GM19397 (cell line): ENCODE measurements around the gene DNAJC15.

ENCODE experiments used
- ATAC-seq: cut with Tn5 transposase; IDR thresholded peaks from one replicate; pipeline ENCODE4 v1.9.1; 2021; ENCODE audit warnings: mild to moderate bottlenecking, moderate library complexity; ENCODE audit not compliant: unreplicated experiment

DNAJC15 gene

GRCh38 chr13:43080199-43080598 lies 56.8 kb downstream of the DNAJC15 start:
- ATAC-seq, result no peak

DNA sequence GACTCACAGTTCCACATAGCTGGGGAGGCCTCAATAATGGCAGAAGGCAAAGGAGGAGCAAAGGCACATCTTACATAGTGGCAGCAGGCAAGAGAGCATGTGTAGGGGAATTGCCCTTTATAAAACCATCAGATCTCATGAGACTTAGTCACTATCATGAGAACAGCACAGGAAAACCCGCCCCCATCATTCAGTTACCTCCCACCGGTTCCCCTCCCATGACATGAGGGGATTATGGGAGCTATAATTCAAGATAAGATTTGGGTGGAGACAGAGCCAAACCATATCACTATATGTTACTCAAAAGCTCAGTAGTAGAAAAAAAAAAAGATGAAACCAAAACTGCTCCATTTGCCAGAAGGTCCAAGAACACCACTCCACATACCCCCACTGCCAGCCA lies 58.5 kb downstream of the DNAJC15 start:
- ATAC-seq, result no peak

DNA sequence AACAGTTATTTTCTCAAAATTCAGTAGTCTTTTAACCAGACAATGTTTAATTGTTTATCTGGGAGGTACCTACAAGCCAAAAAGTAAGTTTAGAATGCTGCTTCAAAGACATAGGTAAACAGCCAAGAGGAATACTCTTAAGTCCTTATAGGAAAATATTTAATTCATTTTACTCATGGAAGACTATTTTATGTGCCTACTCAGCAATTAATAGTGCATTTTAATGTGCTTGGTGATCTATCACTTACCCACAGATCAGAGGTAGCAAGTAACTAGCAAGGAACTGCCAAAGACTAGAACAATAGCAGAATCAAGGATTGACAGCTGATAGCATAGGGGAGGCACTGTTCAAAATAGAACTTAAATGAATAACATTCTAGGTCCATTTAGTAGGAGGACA lies 60.4 kb downstream of the DNAJC15 start:
- no peak for ATAC-seq

DNA sequence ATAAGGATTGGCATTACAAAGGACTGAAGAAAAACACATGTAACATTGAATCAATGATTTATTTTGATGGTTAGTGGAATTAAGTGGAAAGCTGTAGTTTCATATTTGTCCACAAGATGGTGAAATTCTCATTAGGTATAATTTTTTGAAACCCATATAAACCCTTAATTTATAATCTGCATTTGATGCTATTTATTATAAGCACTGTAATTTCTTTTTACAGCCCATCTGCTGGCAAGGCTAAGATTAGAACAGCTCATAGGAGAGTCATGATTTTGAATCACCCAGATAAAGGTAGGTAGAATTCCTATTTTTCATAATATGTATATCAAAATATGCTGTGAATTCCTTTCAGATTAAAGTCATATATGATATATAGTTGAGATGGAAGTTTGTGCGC lies 62.2 kb downstream of the DNAJC15 start:
- ATAC-seq, result no peak

DNA sequence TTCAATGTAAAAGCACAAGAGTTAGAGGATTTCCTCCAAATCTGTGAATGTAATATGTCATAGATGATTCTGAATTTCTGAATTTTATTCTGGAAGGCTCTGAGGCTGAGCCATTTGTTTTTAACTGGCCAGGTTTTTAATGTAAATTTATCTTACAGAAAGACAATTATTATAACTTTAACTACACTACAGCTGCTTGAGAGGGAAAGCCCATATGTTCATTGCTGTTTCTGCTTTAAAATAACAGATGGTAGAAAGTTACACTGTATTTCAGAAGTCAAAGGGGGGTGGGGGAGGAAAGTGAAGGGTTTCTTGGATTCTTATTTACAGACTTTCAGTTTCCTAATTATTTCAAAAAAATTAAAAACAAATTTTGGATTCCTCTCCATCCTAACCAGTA lies 62.8 kb downstream of the DNAJC15 start:
- no peak for ATAC-seq

GRCh38 chr13:43088093-43088511 lies 64.7 kb downstream of the DNAJC15 start:
- ATAC-seq, result no peak

DNA sequence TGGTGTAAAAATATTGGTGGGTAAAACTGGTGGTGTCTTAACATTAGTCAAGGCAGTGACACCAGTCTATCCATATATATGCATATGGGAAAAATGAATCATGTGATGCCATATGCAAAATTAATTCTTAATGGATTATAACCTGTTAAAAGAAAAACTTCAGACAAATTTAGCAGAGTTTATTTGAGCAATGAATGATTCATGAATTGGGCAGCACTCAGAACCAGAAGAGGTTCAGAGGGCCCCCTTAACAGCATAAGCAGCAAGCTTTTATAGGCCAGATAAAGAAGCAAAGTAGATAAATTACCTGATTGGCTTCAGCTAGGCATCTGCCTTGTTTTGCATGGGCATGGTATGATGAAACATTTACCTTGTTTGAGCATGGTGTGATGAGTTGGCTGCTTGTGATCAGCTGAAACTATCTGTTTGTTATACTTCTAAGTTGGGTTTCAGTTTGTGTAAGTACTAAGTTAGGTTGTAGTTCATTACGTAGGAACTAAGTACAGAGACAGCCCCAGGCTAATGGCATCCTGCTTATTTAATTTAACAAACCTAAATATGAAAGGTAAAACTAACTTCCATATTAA lies 66.6 kb downstream of the DNAJC15 start:
- no peak for ATAC-seq

DNA sequence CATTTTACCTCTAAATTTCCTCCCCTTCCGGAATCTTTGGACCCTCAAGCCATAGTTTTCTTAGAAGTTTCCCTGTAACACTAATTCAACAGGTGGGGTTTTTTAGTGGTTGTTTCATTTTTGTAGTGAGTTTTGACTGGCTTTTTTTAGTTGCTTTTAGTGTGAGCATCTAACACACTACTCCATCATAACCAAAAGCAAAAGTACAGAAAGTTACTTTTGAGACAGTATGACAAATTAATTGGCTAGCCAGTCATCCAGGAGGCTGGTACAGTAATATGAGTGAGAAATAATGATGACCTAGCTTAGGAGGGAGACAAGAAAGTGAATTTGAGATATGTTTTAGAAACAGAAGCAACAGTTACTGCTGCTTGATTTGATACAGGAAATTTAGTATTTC lies 71.5 kb downstream of the DNAJC15 start:
- peak; percentile 86 for ATAC-seq

- ATAC-seq, result no peak
Observed at GRCh38 chr13:43095771-43096719, 72.7 kb downstream of the DNAJC15 start.

DNA sequence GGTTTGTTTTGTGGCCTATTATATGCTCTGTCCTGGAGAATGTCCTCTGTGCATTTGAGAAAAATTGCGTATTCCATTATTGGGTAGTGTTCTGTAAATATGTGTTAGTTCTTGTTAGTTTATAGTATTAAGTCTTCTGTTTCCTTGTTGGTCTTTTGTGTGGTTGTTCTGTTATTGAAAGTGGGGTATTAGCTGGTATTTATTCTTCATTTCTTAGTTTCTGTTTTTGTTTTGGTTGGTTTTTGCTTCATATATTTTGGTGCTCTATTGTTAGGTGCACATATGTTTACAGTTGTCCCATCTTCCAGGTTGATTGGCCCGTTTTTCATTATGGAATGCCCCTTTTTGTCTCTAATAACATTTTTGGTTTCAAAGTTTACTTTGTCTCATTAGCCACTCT lies 77.3 kb downstream of the DNAJC15 start:
- ATAC-seq, result no peak

DNA sequence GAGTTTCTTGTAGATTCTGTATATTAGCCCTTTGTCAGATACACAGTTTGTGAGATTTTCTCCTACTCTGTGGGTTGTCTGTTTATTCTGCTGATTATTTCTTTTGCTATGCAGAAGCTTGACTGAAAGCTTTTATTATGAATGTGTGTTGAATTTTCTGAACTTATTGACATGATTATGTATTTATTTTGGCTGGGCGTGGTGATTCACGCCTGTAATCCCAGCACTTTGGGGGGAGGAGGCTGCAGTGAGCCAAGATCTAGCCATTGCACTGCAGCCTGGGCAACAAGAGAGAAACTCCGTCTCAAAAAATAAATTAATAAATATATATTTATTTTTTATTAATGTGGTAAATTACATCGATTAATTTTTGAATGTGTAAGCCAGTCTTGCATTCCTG lies 78.9 kb downstream of the DNAJC15 start:
- no peak for ATAC-seq

DNA sequence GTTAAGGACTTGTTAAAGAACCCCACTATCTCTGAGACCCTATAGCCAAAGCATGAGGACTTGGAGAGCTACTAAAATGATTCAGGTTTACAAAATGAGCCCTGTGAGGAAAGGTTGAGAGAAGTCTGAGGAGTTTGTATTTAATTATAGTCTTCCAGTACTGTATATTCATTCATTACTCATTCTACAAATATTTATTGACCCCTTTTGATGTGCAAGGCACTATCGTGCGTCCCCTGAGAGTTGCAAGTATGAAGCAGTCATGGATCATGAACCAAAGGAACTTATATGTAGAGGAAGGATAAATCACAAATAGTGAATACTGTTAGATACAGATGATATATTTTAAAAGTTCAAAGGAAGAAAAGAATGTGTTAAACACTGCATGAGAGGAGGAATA lies 84.4 kb downstream of the DNAJC15 start:
- ATAC-seq, result no peak

GRCh38 chr13:43110036-43110435 lies 86.7 kb downstream of the DNAJC15 start:
- no peak for ATAC-seq

DNA sequence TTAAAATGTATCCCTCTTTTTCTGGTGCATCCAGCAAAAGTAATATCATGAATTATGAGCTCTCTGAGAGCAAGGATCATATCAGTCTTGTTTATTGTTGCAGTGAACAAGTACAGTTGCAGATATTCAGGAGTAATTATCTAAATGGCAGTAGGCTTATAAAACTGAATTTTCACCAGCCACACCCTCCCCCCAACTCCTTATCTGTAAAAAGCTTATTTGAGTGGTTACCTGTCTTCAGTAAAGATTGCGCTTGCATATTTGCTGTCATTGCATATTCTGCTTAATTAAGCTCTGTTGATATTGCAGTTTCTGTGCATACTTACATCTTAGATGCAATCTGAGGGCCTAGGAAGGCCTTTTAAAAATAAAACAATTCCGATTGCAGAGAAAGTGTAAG lies 87.3 kb downstream of the DNAJC15 start:
- no peak for ATAC-seq

DNA sequence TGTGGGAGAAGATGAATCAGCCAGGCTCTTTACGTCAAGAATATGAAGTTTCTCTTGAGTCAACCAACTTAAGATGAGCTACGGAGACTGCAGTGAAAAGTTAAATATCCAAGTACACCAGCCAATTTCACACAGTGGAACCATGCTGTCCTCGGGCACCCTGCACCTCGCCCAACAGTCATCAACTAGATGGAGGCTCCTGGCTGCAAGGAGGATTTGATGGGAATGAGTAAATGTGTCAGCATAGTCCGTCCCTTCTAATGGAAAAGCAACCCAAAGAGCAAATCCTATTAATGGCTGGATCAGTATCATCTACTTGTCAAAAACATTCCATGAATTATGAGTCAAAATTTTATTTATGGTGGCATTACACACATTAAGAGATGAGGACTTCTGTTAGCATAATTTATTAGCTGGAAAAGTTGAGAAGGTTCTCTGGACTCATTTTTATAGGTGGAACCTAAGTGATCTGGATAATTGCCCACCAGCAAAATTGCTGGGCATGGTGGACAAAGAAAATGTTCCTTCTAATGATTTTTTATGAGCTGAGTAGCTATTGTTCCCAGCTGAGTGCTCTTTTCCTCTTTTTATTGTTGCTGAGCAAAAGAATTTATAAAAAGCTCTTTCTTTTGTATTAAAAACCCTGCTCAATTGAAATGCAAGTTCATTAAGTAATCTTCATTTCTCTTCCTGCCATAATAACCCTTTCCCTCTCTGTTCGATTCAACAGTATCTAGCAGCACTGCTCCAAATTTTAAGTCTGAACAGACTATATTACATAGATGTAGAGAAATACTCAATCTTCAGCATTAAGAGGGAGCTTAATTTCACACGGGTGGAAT lies 88.4 kb downstream of the DNAJC15 start:
- ATAC-seq, result no peak

DNA sequence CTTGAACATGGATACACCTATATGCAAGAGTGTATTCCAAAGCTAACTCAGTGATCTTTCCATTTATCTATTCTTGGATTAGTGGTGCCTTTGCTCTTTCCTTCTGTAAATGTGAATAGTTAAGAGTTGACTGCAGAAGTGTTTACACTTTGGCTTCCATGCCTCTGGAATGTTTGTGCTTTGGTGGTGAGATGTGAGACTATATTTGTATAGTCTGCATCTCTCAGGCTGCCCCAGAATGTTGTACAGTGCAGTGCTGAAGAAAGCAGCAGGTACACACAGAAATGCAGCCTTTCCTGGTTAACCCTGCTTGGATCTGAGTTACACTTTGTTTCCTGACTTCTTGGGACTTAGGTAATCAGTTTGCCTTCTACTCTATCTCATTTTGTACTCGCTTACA lies 90.2 kb downstream of the DNAJC15 start:
- ATAC-seq, result no peak

DNA sequence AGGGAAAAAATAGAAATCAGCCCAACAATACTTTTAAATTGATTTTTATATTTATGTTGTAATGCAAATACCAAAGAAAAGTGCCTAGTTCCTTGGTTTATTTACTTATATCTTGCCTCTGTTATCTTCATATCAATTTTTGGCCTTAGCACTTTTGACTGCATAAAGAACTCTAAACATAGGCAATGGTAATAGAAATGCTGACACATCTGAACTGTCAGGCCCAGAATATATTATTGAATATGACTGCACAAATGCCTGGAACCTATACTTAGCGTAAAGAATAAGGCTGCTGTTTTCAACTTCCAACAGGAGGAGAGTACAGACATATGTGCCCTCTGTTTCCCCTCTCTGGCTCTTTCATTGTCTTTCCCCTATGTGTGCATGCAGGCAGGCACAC lies 91.1 kb downstream of the DNAJC15 start:
- no peak for ATAC-seq

DNA sequence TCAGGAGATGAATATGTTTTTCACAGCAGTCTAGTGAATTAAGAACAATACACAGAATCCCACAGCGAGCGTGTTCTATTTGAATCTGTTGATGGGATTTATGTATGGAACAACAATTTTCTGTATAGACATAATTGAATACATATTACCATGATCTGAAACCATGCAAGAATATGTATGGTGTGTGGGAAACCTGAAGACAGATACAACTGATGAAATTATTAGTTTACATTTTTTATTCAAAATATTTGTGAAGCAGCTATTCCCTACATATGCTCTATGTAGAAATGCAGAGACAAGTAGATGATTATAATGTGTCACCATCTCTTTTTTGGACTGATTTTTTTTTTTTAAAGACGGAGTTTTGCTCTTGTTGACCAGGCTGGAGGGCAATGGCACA lies 91.8 kb downstream of the DNAJC15 start:
- no peak for ATAC-seq

GRCh38 chr13:43116242-43116641 lies 92.9 kb downstream of the DNAJC15 start:
- ATAC-seq, result no peak

DNA sequence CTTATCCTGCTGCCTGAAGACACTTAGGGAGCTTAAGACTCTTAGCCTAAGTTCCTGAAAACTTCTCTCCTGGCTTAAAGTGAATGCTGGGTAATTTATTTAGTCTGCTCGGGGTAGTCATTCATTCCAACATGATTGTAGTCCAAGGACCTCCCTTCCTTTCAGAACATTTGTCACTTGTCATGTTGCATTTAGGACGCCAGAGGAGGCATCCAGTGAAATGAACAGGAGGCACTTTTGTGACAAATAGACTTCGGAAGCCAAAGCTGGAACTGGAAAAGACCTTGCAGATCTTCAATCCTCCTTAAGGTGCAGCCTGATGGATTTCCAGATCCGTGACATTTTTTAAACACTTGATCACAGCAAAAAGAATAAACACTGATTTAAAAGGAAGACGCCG lies 95.1 kb downstream of the DNAJC15 start:
- ATAC-seq, result no peak

- ATAC-seq, result no peak
Observed at GRCh38 chr13:43119206-43119605, 95.8 kb downstream of the DNAJC15 start.

GRCh38 chr13:43122791-43123190 lies 99.4 kb downstream of the DNAJC15 start:
- ATAC-seq, result no peak
